Sigmoid colon (tissue), 4 donors: ENCODE data around the gene LHB.

ENCODE experiments used
- POLR2A ChIP-seq, 2 donors: fragments of 450-650 bp; IDR thresholded peaks; one replicate each; pipeline ENCODE4 v1.6.1; 2016; ENCODE audit warnings: antibody characterized with exemption in 2 of 2, mild to moderate bottlenecking in 2 of 2, moderate library complexity in 2 of 2
- POLR2AphosphoS5 ChIP-seq, 4 donors: sonication (generic); formaldehyde crosslinking; IDR thresholded peaks; one replicate each; pipeline ENCODE4 v1.6.1; 2017; ENCODE audit warnings: antibody characterized with exemption in 4 of 4
- TF ChIP-seq, protein P1 (sequence below), 4 experiments: fragments of 450-650 bp in 3 of 4; fragments of 200-600 bp in 1 of 4; IDR thresholded peaks; one replicate each; pipeline ENCODE4 v1.5.1; 2016 to 2019; ENCODE audit warnings: antibody characterized with exemption in 4 of 4, mild to moderate bottlenecking in 3 of 4, moderate library complexity in 2 of 4

DNA sequence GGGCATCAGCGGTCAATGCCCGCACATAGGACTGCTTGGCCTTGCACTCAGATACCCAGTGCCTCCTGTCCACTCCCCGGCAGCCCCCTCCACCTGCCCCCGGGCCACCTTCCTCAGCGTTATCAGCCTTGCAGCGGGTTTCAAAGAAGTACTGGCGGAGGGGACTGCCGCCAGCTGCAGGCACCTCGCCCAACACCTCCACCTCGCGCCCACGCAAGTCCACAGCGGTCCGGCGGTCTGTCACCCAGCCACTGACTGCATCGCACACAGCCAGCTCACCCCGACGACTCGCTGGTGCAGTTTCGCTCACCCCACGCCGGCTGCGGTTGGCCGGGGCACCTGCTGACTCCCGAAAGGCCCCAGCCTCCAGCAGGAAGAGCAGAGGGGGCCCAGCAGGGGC lies 44.6 kb upstream of the LHB start:
- TF ChIP-seq, protein P1, sequence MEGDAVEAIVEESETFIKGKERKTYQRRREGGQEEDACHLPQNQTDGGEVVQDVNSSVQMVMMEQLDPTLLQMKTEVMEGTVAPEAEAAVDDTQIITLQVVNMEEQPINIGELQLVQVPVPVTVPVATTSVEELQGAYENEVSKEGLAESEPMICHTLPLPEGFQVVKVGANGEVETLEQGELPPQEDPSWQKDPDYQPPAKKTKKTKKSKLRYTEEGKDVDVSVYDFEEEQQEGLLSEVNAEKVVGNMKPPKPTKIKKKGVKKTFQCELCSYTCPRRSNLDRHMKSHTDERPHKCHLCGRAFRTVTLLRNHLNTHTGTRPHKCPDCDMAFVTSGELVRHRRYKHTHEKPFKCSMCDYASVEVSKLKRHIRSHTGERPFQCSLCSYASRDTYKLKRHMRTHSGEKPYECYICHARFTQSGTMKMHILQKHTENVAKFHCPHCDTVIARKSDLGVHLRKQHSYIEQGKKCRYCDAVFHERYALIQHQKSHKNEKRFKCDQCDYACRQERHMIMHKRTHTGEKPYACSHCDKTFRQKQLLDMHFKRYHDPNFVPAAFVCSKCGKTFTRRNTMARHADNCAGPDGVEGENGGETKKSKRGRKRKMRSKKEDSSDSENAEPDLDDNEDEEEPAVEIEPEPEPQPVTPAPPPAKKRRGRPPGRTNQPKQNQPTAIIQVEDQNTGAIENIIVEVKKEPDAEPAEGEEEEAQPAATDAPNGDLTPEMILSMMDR (IDR thresholded peaks at IDR 0.05): no peak
- no peak for TF ChIP-seq POLR2AphosphoS5 (IDR thresholded peaks at IDR 0.05)
- no peak for TF ChIP-seq POLR2A (IDR thresholded peaks at IDR 0.05)
